Uterus (tissue), 2 donors: ENCODE data around the gene CNTNAP5.

Source experiments
- CTCF ChIP-seq, 4 experiments: fragments of 200-600 bp in 2 of 4; fragments of 450-650 bp in 2 of 4; sonication (generic) in 2 of 4; IDR thresholded peaks; one replicate each; pipeline ENCODE4 v1.5.1; 2016 to 2019; ENCODE audit warnings: antibody characterized with exemption in 4 of 4, mild to moderate bottlenecking in 2 of 4, moderate library complexity in 1 of 4
- POLR2A ChIP-seq, 2 donors: fragments of 450-650 bp; IDR thresholded peaks; one replicate each; pipeline ENCODE4 v1.6.1; 2016; ENCODE audit warnings: antibody characterized with exemption in 2 of 2, mild to moderate bottlenecking in 1 of 2, moderate library complexity in 1 of 2

GRCh38 chr2:124187948-124188347, 162.9 kb downstream of the CNTNAP5 start:
- TF ChIP-seq CTCF (IDR thresholded peaks at IDR 0.05): no peak
- no peak for TF ChIP-seq POLR2A (IDR thresholded peaks at IDR 0.05)
